ENCODE data around the gene TOMM7.

Gene TOMM7

DNA sequence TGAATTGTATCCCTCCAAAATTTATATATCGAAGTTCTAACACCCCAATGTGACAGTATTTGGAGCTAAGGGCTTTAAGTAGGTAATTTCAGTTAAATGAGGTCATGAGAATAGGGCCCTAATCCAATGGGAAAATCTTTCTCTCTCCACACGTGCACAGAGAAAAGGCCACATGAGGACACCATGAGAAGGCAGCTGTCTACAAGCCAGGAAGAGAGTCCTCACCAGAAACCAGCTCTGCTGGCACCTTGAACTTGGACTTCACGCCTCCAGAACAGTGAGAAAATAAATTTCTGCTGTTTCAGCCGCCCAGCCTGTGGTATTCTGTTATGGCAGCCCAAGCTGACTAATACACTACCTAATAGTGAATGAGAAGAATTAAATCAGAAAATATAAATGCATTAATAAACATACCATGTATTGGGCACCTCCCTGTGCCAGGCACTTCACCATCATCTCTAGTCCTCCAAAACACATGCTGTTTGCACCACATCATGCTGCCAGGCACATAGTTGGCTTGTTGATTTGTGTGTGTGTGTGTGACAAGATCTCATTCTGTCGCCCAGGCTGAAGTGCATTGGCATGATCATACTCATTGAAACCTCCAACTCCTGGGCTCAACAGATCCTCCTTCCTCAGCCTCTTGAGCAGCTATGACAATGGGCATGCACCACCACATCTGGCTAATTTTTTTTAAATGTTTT lies 9.1 kb upstream of the TOMM7 start:
- ATAC-seq (replicated peaks; ENCODE audit: extremely low read depth, poor library complexity, severe bottlenecking) (no peak), DNase-seq (ENCODE audit: low spot score in 2 of 2) (no peak)
- no peak overlapping the region for H3K27ac Mint-ChIP-seq (ENCODE audit: low read depth)
- H3K4me1 Mint-ChIP-seq, result no peaks in the 10 kb centered on the region
- H3K36me3 Mint-ChIP-seq (ENCODE audit: insufficient read depth), result no peaks in the 10 kb centered on the region
- peaks cover 22% of the 10 kb centered on the region for H3K27me3 Mint-ChIP-seq
- H3K4me3 Mint-ChIP-seq, result no peak overlapping the region
- no peaks in the 10 kb centered on the region for H3K9me3 Mint-ChIP-seq

DNA sequence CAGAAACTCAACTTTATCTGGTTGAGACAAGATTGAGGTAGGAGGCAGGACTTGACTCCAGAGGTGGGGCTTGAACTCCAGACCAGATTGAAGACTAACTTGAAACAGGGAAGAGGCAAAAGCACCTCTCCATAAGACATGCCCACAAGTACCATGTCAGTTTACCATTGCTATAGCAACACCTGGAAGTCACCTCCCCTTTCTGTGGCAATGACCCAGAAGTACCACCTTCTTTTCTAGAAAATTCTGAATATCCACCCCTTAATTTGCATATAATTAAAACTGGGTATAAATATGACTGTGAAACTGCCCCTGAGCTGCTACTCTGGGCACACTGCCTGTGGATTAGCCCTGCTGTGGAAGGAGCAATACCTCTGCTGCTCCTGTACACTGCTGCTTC lies 4.9 kb upstream of the TOMM7 start:
- Mint-ChIP-seq H3K9me3 (no peaks in the 10 kb centered on the region), H3K4me1 (peaks cover 2% of the 10 kb centered on the region), H3K4me3 (no peak overlapping the region), H3K27me3 (peaks cover 34% of the 10 kb centered on the region), H3K36me3 (ENCODE audit: insufficient read depth) (peaks cover 8% of the 10 kb centered on the region), H3K27ac (ENCODE audit: low read depth) (no peak overlapping the region)
- DNase-seq (ENCODE audit: low spot score in 2 of 2) (no peak), ATAC-seq (replicated peaks; ENCODE audit: extremely low read depth, poor library complexity, severe bottlenecking) (no peak)

DNA sequence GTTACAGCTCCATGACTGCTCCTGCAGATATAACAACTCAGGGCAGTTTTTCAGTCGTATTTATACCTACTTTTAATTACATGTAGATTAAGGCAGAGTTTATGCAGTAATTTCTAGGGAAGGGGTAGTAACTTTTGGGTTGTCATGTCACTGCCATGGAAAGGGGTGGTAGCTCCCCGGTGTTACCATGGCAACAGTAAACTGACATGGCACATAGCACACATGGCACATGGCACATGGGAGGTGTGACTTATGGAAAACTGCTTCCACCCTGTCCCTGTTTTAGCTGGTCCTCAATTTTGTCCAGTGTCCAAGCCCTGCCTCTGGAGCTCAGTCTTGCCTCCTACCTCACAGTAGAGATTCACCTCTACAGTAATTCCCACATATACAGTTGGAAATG lies 3.9 kb upstream of the TOMM7 start:
- no peak for ATAC-seq (replicated peaks; ENCODE audit: extremely low read depth, poor library complexity, severe bottlenecking)
- Mint-ChIP-seq H3K4me1 (peaks cover 8% of the 10 kb centered on the region), H3K27ac (ENCODE audit: low read depth) (no peak overlapping the region)

DNA sequence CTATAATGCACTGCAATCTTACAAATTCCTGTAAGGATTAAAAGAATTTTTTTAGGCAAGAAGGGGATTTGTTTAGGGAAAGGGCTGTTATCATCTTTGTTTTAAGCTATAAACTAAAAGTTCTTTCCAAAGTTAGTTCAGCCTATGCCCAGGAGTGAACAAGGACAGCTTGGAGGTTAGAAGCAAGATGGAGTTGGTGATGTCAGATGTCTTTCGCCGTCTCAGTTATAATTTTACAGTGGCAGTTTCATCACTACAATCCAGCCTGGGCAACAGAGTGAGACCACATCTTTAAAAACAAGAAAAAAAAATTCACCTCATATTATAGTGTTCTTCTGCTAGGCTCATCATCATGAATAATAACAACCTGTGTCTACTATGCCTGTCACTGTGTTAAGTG lies 2.1 kb upstream of the TOMM7 start:
- Mint-ChIP-seq H3K4me1 (peaks cover 25% of the 10 kb centered on the region), H3K4me3 (no peak overlapping the region), H3K27ac (ENCODE audit: low read depth) (no peak overlapping the region), H3K9me3 (no peaks in the 10 kb centered on the region), H3K27me3 (peaks cover 33% of the 10 kb centered on the region), H3K36me3 (ENCODE audit: insufficient read depth) (peaks cover 19% of the 10 kb centered on the region)
- no peak for DNase-seq (ENCODE audit: low spot score in 2 of 2)
- ATAC-seq (replicated peaks; ENCODE audit: extremely low read depth, poor library complexity, severe bottlenecking), result no peak

More for the DNA sequence above, 3.9 kb upstream of the TOMM7 start:
- no peak for DNase-seq (ENCODE audit: low spot score in 2 of 2)
- Mint-ChIP-seq H3K36me3 (ENCODE audit: insufficient read depth) (peaks cover 15% of the 10 kb centered on the region), H3K27me3 (peaks cover 34% of the 10 kb centered on the region), H3K9me3 (no peaks in the 10 kb centered on the region), H3K4me3 (no peak overlapping the region)

DNA sequence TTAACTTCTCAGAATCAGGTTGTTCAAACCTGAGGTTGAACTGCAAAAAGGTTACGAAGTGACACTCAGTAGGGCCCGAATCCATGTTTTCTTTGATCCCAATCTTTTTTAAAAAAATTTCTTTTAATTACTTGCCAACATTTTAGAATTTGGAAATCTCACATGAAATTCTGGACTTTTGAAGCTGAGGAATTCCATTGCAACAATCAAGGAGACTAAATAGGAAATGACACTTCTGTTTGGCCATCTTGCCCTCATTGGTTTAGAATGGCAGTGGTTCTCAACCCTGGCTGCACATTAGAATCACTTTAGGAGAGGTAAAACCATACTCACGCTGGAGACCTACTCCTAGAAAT lies 471 bp upstream of the TOMM7 start:
- Mint-ChIP-seq H3K4me3 (peak overlapping the region; percentile 99), H3K36me3 (ENCODE audit: insufficient read depth) (peaks cover 25% of the 10 kb centered on the region), H3K27ac (ENCODE audit: low read depth) (peak overlapping the region; percentile 97), H3K9me3 (no peaks in the 10 kb centered on the region), H3K4me1 (peaks cover 31% of the 10 kb centered on the region), H3K27me3 (peaks cover 24% of the 10 kb centered on the region)
- ATAC-seq (replicated peaks; ENCODE audit: extremely low read depth, poor library complexity, severe bottlenecking) (no peak), DNase-seq (ENCODE audit: low spot score in 2 of 2) (no peak)

DNA sequence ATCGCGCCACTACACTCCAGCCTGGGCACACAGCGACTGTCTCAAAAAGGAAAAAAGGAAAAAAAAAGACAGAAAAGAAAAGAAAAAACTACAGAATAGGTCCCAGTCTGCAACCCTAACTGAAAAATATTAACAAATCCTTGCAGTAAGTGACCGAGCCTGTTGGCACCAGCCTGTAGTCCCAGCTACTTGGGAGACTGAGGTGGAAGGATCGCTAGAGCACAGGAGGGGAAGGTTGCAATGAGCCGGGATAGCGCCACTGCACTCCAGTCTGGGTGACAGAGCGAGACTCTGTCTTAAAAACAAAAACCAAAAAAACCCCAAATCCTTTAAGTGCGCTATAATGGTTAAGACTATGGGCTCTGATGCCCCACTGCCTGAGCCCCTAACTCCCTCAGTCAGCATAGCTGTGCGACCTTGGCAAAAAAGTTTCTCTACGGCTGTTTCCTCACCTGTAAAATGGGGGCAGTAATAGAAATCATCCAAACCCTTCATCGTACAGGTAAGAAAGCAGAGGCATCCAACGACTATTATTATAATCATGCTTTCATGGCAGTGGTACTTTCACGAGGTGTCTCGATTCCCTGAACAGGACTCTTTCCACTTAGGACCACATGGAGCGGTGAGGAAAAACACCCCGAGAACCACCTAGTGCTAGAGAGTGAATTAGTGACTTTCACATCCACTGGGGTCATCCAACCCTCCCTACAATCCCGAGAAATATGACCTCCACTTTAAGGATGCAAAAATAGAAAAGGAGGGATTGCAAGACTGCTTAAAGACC lies 755 bp downstream of the TOMM7 start:
- DNase-seq (ENCODE audit: low spot score in 2 of 2) (no peak), ATAC-seq (replicated peaks; ENCODE audit: extremely low read depth, poor library complexity, severe bottlenecking) (peak; percentile 10)
- H3K36me3 Mint-ChIP-seq (ENCODE audit: insufficient read depth), result peaks cover 33% of the 10 kb centered on the region
- no peaks in the 10 kb centered on the region for H3K9me3 Mint-ChIP-seq
- H3K4me3 Mint-ChIP-seq, result peak overlapping the region; percentile 99
- peaks cover 37% of the 10 kb centered on the region for H3K4me1 Mint-ChIP-seq
- peak overlapping the region; percentile 97 for H3K27ac Mint-ChIP-seq (ENCODE audit: low read depth)
- H3K27me3 Mint-ChIP-seq, result peaks cover 14% of the 10 kb centered on the region

DNA sequence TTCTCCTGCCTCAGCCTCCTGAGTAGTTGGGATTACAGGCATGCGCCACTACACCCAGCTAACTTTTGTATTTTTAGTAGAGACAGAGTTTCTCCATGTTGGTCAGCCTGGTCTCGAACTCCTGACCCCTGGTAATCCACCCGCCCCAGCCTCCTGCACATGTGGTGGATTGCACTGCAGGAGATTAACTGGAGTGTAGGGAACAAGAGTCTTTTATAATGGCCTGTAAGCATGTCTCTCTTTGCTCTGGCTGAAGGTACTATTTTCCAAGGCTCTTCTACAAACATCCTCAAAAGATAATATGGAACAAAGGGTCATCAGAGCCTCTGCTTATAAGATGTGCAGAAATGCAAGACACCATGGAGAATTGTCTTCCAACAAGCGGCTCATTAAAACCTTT lies 3.2 kb downstream of the TOMM7 start:
- H3K27ac Mint-ChIP-seq (ENCODE audit: low read depth), result no peak overlapping the region

DNA sequence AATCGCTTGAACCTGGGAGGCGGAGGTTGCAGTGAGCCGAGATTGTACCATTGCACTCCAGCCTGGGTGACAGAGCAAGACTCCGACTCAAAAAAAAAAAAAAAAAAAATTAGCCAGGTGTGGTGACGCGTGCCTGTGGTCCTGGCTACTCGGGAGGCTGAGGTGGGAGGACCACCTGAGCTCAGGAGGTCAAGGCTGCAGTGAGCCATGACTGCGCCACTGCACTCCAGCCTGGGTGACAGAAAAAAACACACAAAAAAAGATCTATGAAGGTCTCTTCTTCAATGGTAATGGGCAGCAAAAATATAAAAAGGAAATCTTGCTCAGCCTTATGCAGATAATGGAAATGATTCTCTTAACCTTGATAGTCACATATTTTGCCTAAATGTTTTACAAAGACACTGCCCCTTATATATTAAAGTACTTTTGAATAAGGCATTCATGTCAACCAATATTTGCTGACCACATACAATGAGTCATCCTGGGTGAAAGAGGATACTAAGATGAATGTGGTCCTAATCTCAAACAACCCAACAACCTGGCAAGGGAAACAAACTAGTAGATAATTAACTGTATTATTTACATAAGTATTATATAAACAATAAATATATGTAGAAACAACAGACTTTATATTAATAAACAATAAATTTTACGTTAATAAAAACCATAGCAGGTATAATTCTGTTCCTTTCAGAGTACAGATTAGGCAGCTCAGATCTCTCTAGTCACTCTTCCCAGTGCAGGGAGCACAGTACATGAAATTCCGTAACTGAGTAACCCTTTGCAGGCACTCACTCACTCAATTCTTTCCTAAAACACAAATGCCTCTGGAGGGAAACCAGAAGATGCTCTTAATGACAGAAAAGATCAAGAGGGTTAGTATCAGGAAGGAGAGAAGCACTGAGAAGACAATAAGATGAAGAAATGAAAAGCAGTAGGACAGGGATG lies 8.1 kb downstream of the TOMM7 start:
- H3K36me3 Mint-ChIP-seq (ENCODE audit: insufficient read depth), result peaks cover 39% of the 10 kb centered on the region
- no peak overlapping the region for H3K27ac Mint-ChIP-seq (ENCODE audit: low read depth)
- no peaks in the 10 kb centered on the region for H3K27me3 Mint-ChIP-seq
- no peak for ATAC-seq (replicated peaks; ENCODE audit: extremely low read depth, poor library complexity, severe bottlenecking)
- no peak for DNase-seq (ENCODE audit: low spot score in 2 of 2)
- no peak overlapping the region for H3K4me3 Mint-ChIP-seq
- no peaks in the 10 kb centered on the region for H3K9me3 Mint-ChIP-seq
- H3K4me1 Mint-ChIP-seq, result peaks cover 18% of the 10 kb centered on the region

More for the DNA sequence above, 3.2 kb downstream of the TOMM7 start:
- H3K9me3 Mint-ChIP-seq, result no peaks in the 10 kb centered on the region
- no peaks in the 10 kb centered on the region for H3K27me3 Mint-ChIP-seq
- ATAC-seq (replicated peaks; ENCODE audit: extremely low read depth, poor library complexity, severe bottlenecking) (no peak), DNase-seq (ENCODE audit: low spot score in 2 of 2) (no peak)
- peaks cover 45% of the 10 kb centered on the region for H3K4me1 Mint-ChIP-seq
- H3K36me3 Mint-ChIP-seq (ENCODE audit: insufficient read depth), result peaks cover 42% of the 10 kb centered on the region
- peak overlapping the region; percentile 99 for H3K4me3 Mint-ChIP-seq

DNA sequence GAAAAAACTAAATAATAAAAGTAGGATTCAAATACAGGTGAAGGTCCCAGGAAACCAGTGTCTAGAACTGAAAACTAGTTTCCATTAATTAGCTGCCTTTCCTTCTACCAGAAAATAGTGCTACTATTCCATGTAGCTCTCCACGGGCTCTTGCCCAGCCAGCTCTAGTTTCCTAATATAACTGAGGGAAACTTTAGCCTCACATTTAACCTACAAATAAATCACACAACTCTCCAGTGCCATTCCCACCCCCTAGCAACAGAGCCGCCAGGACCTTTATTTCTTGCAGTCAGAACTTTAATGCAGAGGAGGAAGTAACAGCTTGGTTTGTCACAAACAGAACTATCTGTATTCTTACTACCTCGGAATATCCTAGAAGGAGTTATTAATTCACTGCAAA lies 10.3 kb downstream of the TOMM7 start:
- Mint-ChIP-seq H3K4me1 (peaks cover 8% of the 10 kb centered on the region), H3K9me3 (no peaks in the 10 kb centered on the region), H3K36me3 (ENCODE audit: insufficient read depth) (peaks cover 27% of the 10 kb centered on the region), H3K27me3 (no peaks in the 10 kb centered on the region), H3K27ac (ENCODE audit: low read depth) (no peak overlapping the region), H3K4me3 (no peak overlapping the region)
- DNase-seq (ENCODE audit: low spot score in 2 of 2) (no peak), ATAC-seq (replicated peaks; ENCODE audit: extremely low read depth, poor library complexity, severe bottlenecking) (no peak)

DNA sequence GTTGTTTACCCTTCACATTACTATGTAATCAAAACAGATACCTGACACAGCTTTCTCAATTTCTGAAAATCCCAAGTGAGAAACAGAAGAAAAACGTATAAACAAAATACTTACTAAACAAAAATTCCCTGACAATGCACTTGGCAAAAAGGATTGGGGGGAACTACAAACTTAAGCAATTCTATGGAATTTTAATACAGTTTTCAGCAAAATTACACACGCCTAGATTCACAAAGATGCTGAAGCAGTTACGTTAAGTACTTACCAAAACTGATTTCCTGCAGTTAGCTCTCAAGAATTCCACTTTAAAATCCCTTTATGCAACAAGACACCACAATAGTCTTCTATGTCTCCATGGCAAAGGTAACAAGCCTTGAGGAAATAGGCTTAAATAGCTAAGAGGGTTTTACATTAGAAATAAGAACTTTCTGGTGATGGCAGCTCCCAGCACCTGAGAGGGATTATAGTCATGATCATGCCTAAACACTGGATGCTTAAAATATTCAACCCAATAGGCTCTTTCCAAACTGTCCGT lies 10.8 kb downstream of the TOMM7 start:
- Mint-ChIP-seq H3K4me3 (no peak overlapping the region), H3K27ac (ENCODE audit: low read depth) (no peak overlapping the region), H3K36me3 (ENCODE audit: insufficient read depth) (peaks cover 25% of the 10 kb centered on the region), H3K9me3 (no peaks in the 10 kb centered on the region), H3K4me1 (peaks cover 8% of the 10 kb centered on the region), H3K27me3 (no peaks in the 10 kb centered on the region)
- no peak for ATAC-seq (replicated peaks; ENCODE audit: extremely low read depth, poor library complexity, severe bottlenecking)
- DNase-seq (ENCODE audit: low spot score in 2 of 2), result no peak

DNA sequence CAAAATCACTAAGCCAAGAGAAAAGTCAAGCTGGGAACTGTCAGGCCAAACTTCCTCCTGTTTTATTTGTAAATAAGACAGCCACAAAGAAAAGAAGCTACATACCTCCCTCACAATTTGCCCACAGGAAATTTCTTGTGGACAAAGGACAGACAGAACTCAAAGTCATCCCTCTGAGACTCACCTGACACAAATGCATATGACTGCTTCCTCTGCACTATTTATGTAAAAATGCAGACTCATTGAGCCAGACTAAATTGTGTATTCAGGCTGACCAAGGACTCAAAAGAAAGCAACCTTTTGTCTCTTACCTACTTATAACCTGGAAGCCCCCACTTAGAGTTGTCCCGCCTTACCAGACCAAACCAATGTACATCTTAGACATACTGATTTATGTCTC lies 11.8 kb downstream of the TOMM7 start:
- no peak overlapping the region for H3K4me3 Mint-ChIP-seq
- ATAC-seq (replicated peaks; ENCODE audit: extremely low read depth, poor library complexity, severe bottlenecking) (no peak), DNase-seq (ENCODE audit: low spot score in 2 of 2) (no peak)
- peaks cover 20% of the 10 kb centered on the region for H3K36me3 Mint-ChIP-seq (ENCODE audit: insufficient read depth)
- no peaks in the 10 kb centered on the region for H3K4me1 Mint-ChIP-seq
- H3K9me3 Mint-ChIP-seq, result no peaks in the 10 kb centered on the region
- H3K27ac Mint-ChIP-seq (ENCODE audit: low read depth), result no peak overlapping the region
- no peaks in the 10 kb centered on the region for H3K27me3 Mint-ChIP-seq

DNA sequence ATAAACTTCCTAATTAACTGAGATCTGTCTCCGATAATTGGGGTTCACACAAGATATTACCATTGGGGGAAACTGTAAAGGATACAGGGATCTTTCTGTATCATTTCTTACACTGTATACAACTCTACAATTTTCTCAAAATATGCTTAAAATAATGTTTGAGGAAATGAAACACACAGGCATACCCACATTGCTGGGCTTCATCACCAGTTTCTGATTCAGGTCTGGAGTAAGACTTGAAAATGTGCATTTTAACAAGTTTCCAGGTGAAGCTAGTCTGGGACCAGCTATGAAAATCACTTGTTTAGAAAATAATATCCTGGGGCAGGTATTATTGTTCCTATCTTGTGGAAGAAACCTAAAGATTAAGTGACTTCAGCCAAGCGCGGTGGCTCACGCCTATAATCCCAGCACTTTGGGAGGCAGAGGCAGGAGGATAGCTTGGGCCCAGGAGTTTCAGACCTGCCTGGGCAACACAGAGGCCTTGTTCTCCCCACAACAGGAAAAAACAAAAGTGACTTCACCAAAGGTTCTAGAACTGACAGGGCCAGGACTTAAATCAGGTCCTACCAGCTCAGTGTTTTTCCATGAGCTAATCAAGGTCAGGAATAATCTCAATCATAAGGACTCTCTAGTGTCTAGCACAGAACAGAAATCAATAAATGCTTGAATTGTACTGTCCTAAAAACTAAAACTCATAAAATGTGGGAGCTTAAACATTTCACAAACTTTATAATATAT lies 12.6 kb downstream of the TOMM7 start:
- Mint-ChIP-seq H3K4me1 (no peaks in the 10 kb centered on the region), H3K27ac (ENCODE audit: low read depth) (no peak overlapping the region), H3K9me3 (no peaks in the 10 kb centered on the region), H3K36me3 (ENCODE audit: insufficient read depth) (peaks cover 17% of the 10 kb centered on the region), H3K27me3 (no peaks in the 10 kb centered on the region), H3K4me3 (no peak overlapping the region)
- DNase-seq (ENCODE audit: low spot score in 2 of 2), result no peak
- ATAC-seq (replicated peaks; ENCODE audit: extremely low read depth, poor library complexity, severe bottlenecking), result no peak
